Skeletal muscle satellite cell (primary cell): ENCODE results near the gene NPHP4.

ENCODE experiments used
- H3K27me3 ChIP-seq: 2 replicates; pipeline ENCODE4 v1.7.0; 2013; ENCODE audit warnings: low read length; ENCODE audit not compliant: control insufficient read depth, insufficient read depth
- H3K36me3 ChIP-seq: 2 replicates; pipeline ENCODE4 v1.7.0; 2013; ENCODE audit warnings: mild to moderate bottlenecking, control low read depth, low read length; ENCODE audit not compliant: insufficient read depth
- H3K4me1 ChIP-seq: 2 replicates; pipeline ENCODE4 v1.7.0; 2013; ENCODE audit warnings: low read length; ENCODE audit not compliant: control insufficient read depth, insufficient read depth
- H3K4me2 ChIP-seq: 2 replicates; pipeline ENCODE4 v1.7.0; 2013; ENCODE audit warnings: mild to moderate bottlenecking, low read length
- H3K4me3 ChIP-seq: 2 replicates; pipeline ENCODE4 v1.7.0; 2013; ENCODE audit warnings: low read length
- H3K9ac ChIP-seq: 2 replicates; pipeline ENCODE4 v1.7.0; 2013; ENCODE audit warnings: mild to moderate bottlenecking, low read depth, low read length, moderate library complexity
- H3K9me3 ChIP-seq: replicated peaks from 2 replicates; pipeline ENCODE4 v1.7.0; 2013; ENCODE audit warnings: mild to moderate bottlenecking, control low read depth, low read length

NPHP4 gene

DNA sequence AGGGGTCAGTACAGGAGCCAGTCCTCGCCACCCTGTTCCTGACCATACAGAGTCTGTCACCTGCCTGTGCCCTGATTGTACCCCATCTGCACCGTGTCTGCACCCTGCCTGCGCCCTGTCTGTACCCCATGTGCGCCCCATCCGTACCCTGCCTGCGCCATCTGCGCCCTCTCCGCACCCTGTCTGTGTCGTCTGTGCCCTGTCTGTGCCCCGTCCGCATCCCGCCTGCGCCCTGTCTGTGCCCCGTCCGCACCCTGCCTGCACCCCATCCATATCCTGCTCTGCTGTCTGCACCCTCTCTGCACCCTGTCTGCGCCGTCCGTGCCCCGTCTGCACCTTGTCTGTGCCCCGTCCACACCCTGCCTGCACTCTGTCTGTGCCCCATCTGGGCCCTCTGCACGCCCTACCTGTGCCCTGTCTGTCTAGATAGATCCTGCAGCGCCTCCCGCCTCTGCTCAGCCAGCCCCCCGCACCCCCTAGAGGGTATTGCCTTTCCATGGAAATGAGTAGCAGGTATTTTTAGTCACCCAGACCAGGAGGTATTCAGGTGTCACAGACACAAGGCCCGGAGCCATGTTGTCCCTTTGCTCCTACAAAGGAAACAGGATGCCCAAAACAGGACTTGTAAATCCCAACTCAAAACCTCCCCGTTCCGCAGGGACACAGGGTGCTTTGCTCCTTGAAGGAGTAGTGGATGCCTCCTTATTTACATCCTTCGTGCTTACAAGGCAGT is 7.7 kb upstream of the NPHP4 start:
- Histone ChIP-seq H3K4me1 (no peaks in the 10 kb centered on the region), H3K9ac (no peak overlapping the region), H3K4me3 (no peak overlapping the region), H3K4me2 (no peak overlapping the region), H3K36me3 (no peaks in the 10 kb centered on the region), H3K27me3 (peaks cover 23% of the 10 kb centered on the region), H3K9me3 (no peaks in the 10 kb centered on the region)

DNA sequence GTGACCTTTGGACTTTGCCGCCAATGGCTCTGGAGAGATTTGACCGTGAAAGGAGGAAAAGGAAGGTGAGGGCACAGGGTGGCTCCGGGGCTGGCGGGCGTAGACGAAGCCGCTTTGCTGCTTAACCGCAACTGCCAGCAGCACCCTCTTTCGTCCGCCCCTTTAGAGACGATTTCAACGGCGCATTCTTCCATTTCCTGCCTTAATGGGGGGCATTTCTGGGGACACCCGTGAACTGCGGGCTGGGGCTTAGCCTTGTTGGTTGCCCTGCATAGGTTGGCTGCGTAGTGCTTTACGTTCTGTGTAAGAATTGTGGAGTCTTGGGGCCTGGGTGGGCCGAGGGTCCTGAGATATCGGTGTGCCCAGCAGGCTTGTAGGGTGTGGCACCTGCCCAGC is 6.7 kb upstream of the NPHP4 start:
- no peaks in the 10 kb centered on the region for H3K9me3 ChIP-seq
- peaks cover 1% of the 10 kb centered on the region for H3K4me1 ChIP-seq
- peaks cover 19% of the 10 kb centered on the region for H3K27me3 ChIP-seq
- no peak overlapping the region for H3K4me3 ChIP-seq
- no peak overlapping the region for H3K9ac ChIP-seq
- H3K4me2 ChIP-seq = no peak overlapping the region
- no peaks in the 10 kb centered on the region for H3K36me3 ChIP-seq

GRCh38 chr1:5998051-5998905 is 6.1 kb upstream of the NPHP4 start:
- Histone ChIP-seq H3K27me3 (peaks cover 16% of the 10 kb centered on the region), H3K4me1 (peaks cover 7% of the 10 kb centered on the region), H3K9me3 (no peaks in the 10 kb centered on the region), H3K4me2 (no peak overlapping the region), H3K9ac (no peak overlapping the region), H3K36me3 (no peaks in the 10 kb centered on the region), H3K4me3 (no peak overlapping the region)

- no peak overlapping the region for H3K4me3 ChIP-seq
These were observed 5.1 kb upstream of the NPHP4 start for GRCh38 chr1:5997316-5997715.

DNA sequence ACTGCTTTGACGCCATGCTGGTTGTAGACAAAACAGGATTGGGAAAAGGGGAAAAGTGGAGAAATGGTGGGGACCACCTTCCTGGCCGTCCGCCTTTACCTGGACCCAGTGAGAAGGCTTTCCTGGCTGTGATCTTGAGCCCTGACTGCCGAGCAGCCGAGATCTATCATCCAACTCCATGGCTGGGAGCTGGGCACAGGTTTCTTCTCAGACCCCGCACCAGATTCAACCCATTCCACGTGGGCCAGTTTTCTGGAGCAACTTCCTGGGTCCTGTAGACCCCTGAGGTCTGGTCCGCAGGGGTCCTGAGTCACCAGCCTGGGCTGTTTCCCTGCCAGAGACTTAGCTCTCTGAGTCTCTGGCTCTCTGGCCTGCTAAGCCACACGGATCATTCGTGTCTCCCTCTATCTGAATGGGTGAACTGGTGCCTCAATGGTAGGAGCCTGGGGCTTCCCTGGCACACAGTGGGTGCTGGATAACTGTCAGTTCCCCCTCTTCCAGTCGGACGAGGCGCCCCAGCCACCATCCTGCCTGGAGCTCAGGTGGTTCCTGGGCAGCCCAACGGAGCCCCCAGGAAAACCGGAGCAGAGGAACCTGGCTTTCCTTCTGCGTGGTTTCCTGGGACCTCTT is 4.5 kb upstream of the NPHP4 start:
- Histone ChIP-seq H3K4me1 (peaks cover 10% of the 10 kb centered on the region), H3K9ac (no peak overlapping the region), H3K4me2 (no peak overlapping the region)

More at GRCh38 chr1:5997316-5997715, 5.1 kb upstream of the NPHP4 start:
- peaks cover 7% of the 10 kb centered on the region for H3K27me3 ChIP-seq
- H3K4me2 ChIP-seq = no peak overlapping the region
- H3K9me3 ChIP-seq = no peaks in the 10 kb centered on the region
- H3K4me1 ChIP-seq = peaks cover 10% of the 10 kb centered on the region
- no peak overlapping the region for H3K9ac ChIP-seq
- no peaks in the 10 kb centered on the region for H3K36me3 ChIP-seq

GRCh38 chr1:5995871-5996630 is 3.8 kb upstream of the NPHP4 start:
- no peaks in the 10 kb centered on the region for H3K36me3 ChIP-seq
- no peaks in the 10 kb centered on the region for H3K9me3 ChIP-seq
- peaks cover 12% of the 10 kb centered on the region for H3K4me1 ChIP-seq
- H3K27me3 ChIP-seq = no peaks in the 10 kb centered on the region
- H3K4me2 ChIP-seq = no peak overlapping the region
- no peak overlapping the region for H3K9ac ChIP-seq
- no peak overlapping the region for H3K4me3 ChIP-seq

More for the DNA sequence above, 4.5 kb upstream of the NPHP4 start:
- Histone ChIP-seq H3K9me3 (no peaks in the 10 kb centered on the region), H3K27me3 (peaks cover 1% of the 10 kb centered on the region), H3K36me3 (no peaks in the 10 kb centered on the region), H3K4me3 (no peak overlapping the region)

- Histone ChIP-seq H3K4me1 (peaks cover 15% of the 10 kb centered on the region), H3K27me3 (no peaks in the 10 kb centered on the region), H3K36me3 (no peaks in the 10 kb centered on the region), H3K4me3 (no peak overlapping the region), H3K9me3 (no peaks in the 10 kb centered on the region), H3K9ac (no peak overlapping the region), H3K4me2 (no peak overlapping the region)
These were observed 2.7 kb upstream of the NPHP4 start for GRCh38 chr1:5994713-5995621.

DNA sequence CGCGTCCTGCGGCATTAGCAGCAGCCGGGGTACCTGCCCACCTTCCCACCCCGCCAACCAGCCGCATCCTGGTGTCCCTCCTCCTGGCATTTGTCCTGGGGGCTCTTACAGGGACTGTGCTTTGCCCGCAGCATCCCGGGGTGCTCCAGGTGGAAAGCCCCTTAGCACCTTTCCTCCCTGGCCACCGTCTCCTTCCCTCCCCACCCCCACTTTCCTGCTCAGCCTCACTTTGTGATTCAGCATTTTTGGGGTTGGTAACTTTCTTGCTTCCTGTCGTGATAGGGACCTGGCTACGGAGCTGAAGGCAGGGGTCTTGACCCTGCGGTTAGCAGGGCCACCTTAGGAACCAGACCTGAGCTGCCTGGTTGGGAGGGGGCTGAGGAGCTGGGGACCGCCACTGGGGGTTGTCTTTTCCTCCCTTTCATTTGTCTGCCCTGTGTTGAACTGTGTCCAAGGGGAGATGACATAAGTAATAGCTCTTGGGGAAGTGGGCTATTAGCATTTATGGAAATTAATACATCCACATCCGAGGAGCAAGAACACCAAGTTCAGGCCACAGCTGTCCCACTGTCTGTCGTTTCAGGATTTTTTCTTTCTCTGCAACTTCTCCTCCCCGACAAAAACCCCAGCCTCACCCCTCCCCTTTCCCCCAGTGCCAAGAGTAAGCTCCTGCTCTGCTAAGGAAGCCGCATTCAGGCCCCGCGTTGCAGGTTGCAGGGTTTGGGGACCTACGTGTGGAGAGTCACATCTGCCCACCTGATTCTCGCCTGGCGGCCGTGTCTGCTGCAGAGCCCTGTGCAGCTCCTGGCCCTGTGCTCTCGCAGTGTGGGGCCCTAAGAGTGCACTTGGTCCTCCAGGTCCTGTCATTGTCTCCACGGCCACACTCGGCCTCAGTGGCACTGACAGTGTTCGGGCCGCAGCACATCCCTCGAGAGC is 1.6 kb upstream of the NPHP4 start:
- Histone ChIP-seq H3K9me3 (no peaks in the 10 kb centered on the region), H3K9ac (peak overlapping the region; percentile 48), H3K4me3 (peak overlapping the region; percentile 99), H3K36me3 (no peaks in the 10 kb centered on the region), H3K4me2 (peak overlapping the region; percentile 85), H3K27me3 (no peaks in the 10 kb centered on the region), H3K4me1 (peaks cover 15% of the 10 kb centered on the region)

GRCh38 chr1:5992814-5993555 is 760 bp upstream of the NPHP4 start:
- Histone ChIP-seq H3K36me3 (no peaks in the 10 kb centered on the region), H3K9ac (peak overlapping the region; percentile 48), H3K4me2 (peak overlapping the region; percentile 85), H3K27me3 (no peaks in the 10 kb centered on the region), H3K9me3 (no peaks in the 10 kb centered on the region), H3K4me1 (peaks cover 15% of the 10 kb centered on the region), H3K4me3 (peak overlapping the region; percentile 99)
